Astrocyte (in vitro differentiated cells and primary cell): ENCODE results near the gene SH3RF2. TPM values are rescaled to one million over a fixed set of nuclear protein-coding genes. Genes with fewer than 3 reads are reported as not detected.

ENCODE experiments used
- DNase-seq: peaks from one replicate; pipeline ENCODE4 v3.0.0-alpha.2; 2010; ENCODE audit warnings: low read depth
- FAIRE-seq: peaks from 2 replicates; lab custom pipeline; 2011; peaks lifted over from hg19 to GRCh38; lab: Jason Lieb, UNC
- H2AFZ ChIP-seq: 2 replicates; pipeline ENCODE4 v1.6.0; 2012; ENCODE audit warnings: low read depth, low read length, inconsistent platforms
- H3K27ac ChIP-seq: 2 replicates; pipeline ENCODE4 v1.5.1; 2011; ENCODE audit warnings: low read depth, low read length, inconsistent platforms
- H3K27me3 ChIP-seq: 2 replicates; pipeline ENCODE4 v1.6.0; 2011; ENCODE audit warnings: low read length, inconsistent platforms; ENCODE audit not compliant: insufficient read depth
- H3K36me3 ChIP-seq: 2 replicates; pipeline ENCODE4 v1.5.1; 2011; ENCODE audit warnings: low read length, inconsistent platforms; ENCODE audit not compliant: insufficient read depth
- H3K4me1 ChIP-seq: 2 replicates; pipeline ENCODE4 v1.5.1; 2011; ENCODE audit warnings: low read length, inconsistent platforms; ENCODE audit not compliant: insufficient read depth
- H3K4me2 ChIP-seq: 2 replicates; pipeline ENCODE4 v1.6.0; 2012; ENCODE audit warnings: low read length, inconsistent platforms
- H3K4me3 ChIP-seq: 2 replicates; pipeline ENCODE4 v1.5.1; 2011; ENCODE audit warnings: low read depth, mild to moderate bottlenecking, low read length, inconsistent platforms; ENCODE audit not compliant: insufficient read depth
- H3K79me2 ChIP-seq: 2 replicates; pipeline ENCODE4 v1.6.0; 2012; ENCODE audit warnings: mild to moderate bottlenecking, low read length, inconsistent platforms; ENCODE audit not compliant: insufficient read depth
- H3K9ac ChIP-seq: 2 replicates; pipeline ENCODE4 v1.6.0; 2012; ENCODE audit warnings: mild to moderate bottlenecking, low read length, inconsistent platforms
- H3K9me3 ChIP-seq: 2 replicates; pipeline ENCODE4 v1.5.1; 2012; ENCODE audit warnings: low read depth, mild to moderate bottlenecking, low read length, inconsistent platforms; ENCODE audit not compliant: insufficient read depth
- H4K20me1 ChIP-seq: 2 replicates; pipeline ENCODE4 v1.6.0; 2012; ENCODE audit warnings: low read length, inconsistent platforms; ENCODE audit not compliant: insufficient read depth
- H3K27ac Mint-ChIP-seq: one replicate; pipeline ENCODE4 v1.8.0; 2021; ENCODE audit warnings: mild to moderate bottlenecking, mixed read lengths; ENCODE audit not compliant: unreplicated experiment
- H3K27me3 Mint-ChIP-seq: one replicate; pipeline ENCODE4 v1.8.0; 2021; ENCODE audit warnings: low read depth, mixed read lengths; ENCODE audit not compliant: unreplicated experiment
- H3K36me3 Mint-ChIP-seq: one replicate; pipeline ENCODE4 v1.8.0; 2021; ENCODE audit warnings: low read depth, mixed read lengths; ENCODE audit not compliant: unreplicated experiment
- H3K4me1 Mint-ChIP-seq: one replicate; pipeline ENCODE4 v1.8.0; 2021; ENCODE audit warnings: low read depth, mixed read lengths; ENCODE audit not compliant: unreplicated experiment
- H3K4me3 Mint-ChIP-seq: one replicate; pipeline ENCODE4 v1.8.0; 2021; ENCODE audit warnings: mild to moderate bottlenecking, moderate library complexity, mixed read lengths; ENCODE audit not compliant: unreplicated experiment
- H3K9me3 Mint-ChIP-seq: one replicate; pipeline ENCODE4 v1.8.0; 2021; ENCODE audit warnings: mild to moderate bottlenecking, mixed read lengths; ENCODE audit not compliant: unreplicated experiment
- EZH2 ChIP-seq: IDR thresholded peaks from 2 replicates; pipeline ENCODE4 v1.6.1; 2012; ENCODE audit warnings: mild to moderate bottlenecking, low read length, inconsistent platforms; ENCODE audit not compliant: insufficient read depth
- total RNA-seq: library from RNA; stranded (reverse); gene quantifications from 2 replicates; pipeline ENCODE4 v1.2.1, GENCODE V29; 2021
- TF ChIP-seq, protein P1 (sequence below): IDR thresholded peaks from 2 replicates; pipeline ENCODE4 v1.5.1; 2011; ENCODE audit warnings: low read depth, mild to moderate bottlenecking, inconsistent platforms, low read length, moderate library complexity; ENCODE audit not compliant: insufficient read depth

The SH3RF2 gene
- total RNA-seq, 1 donor from 2014 or later: 12.3 TPM

DNA sequence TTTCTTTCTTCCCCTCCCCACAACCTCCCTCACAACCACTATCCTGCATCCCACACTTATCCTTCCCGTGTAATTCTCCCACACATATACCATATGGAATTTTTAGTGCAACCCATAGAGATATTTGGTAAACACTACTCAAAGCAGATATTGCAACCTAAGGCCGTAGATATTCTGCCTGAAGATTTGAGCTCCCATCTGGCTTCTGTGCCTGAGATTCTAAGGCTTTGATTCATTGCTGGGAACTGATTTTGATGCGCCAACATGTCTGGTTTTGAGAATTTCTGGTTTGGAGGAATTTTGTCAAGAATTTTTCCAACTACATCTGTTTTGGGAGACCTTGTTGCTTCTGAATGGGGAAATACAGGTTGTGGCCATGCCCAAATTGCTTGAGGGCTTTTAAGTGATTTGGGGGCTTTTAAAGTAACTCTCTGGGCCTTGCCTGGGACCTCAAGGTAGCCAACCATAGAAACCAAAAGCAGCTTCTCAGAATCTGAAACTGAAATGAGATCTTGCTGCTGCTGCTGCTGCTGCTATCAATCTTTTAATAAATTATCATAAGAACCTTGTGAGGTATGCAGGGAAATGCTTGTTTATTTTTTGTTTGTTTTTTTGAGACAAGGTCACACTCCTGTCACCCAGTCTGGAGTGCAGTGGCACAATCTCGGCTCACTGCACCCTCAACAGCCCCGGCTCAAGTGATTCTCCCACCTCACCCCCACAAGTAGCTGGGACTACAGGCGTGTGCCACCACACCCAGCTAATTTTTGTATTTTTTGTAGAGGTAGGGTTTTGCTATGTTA lies 132.8 kb downstream of the SH3RF2 start:
- H3K9ac ChIP-seq: no peak overlapping the region
- Mint-ChIP-seq H3K9me3 (peaks cover 6% of the 10 kb centered on the region), H3K27me3 (no peaks in the 10 kb centered on the region), H3K36me3 (peaks cover 17% of the 10 kb centered on the region), H3K27ac (no peak overlapping the region), H3K4me1 (peaks cover 4% of the 10 kb centered on the region), H3K4me3 (no peak overlapping the region)
- H3K4me1 ChIP-seq: no peaks in the 10 kb centered on the region
- H3K4me3 ChIP-seq: no peak overlapping the region
- DNase-seq (no peak), FAIRE-seq (no peak)
- no peaks in the 10 kb centered on the region for H3K36me3 ChIP-seq
- no peaks in the 10 kb centered on the region for H3K79me2 ChIP-seq
- peaks cover 2% of the 10 kb centered on the region for H3K27me3 ChIP-seq
- TF ChIP-seq, protein P1, sequence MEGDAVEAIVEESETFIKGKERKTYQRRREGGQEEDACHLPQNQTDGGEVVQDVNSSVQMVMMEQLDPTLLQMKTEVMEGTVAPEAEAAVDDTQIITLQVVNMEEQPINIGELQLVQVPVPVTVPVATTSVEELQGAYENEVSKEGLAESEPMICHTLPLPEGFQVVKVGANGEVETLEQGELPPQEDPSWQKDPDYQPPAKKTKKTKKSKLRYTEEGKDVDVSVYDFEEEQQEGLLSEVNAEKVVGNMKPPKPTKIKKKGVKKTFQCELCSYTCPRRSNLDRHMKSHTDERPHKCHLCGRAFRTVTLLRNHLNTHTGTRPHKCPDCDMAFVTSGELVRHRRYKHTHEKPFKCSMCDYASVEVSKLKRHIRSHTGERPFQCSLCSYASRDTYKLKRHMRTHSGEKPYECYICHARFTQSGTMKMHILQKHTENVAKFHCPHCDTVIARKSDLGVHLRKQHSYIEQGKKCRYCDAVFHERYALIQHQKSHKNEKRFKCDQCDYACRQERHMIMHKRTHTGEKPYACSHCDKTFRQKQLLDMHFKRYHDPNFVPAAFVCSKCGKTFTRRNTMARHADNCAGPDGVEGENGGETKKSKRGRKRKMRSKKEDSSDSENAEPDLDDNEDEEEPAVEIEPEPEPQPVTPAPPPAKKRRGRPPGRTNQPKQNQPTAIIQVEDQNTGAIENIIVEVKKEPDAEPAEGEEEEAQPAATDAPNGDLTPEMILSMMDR: no peak
- TF ChIP-seq EZH2: no peak
- H3K27ac ChIP-seq: no peak overlapping the region
- no peaks in the 10 kb centered on the region for H3K9me3 ChIP-seq
- no peak overlapping the region for H2AFZ ChIP-seq
- H3K4me2 ChIP-seq: no peak overlapping the region
- no peaks in the 10 kb centered on the region for H4K20me1 ChIP-seq

DNA sequence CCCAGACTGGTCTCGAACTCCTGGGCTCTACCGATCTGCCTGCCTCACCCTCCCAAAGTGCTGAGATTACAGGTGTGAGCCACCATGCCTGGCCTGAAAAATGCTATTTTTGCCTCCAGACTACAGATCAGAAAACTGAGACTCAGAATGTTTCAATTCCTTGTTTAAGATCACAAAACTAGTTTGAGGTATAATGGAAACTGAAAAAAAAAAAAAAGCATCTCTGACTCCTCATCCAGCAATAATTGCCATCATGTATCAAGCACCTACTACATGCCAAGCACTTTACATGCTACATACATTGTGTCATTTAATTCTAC lies 133.4 kb downstream of the SH3RF2 start:
- Histone ChIP-seq H4K20me1 (no peaks in the 10 kb centered on the region), H3K9me3 (no peaks in the 10 kb centered on the region), H3K27ac (no peak overlapping the region), H3K27me3 (peaks cover 2% of the 10 kb centered on the region), H3K4me2 (no peak overlapping the region), H3K79me2 (no peaks in the 10 kb centered on the region), H2AFZ (no peak overlapping the region), H3K4me1 (no peaks in the 10 kb centered on the region), H3K36me3 (no peaks in the 10 kb centered on the region), H3K4me3 (no peak overlapping the region), H3K9ac (no peak overlapping the region)
- Mint-ChIP-seq H3K27ac (no peak overlapping the region), H3K4me1 (peaks cover 4% of the 10 kb centered on the region), H3K4me3 (no peak overlapping the region), H3K27me3 (peaks cover 4% of the 10 kb centered on the region), H3K36me3 (peaks cover 17% of the 10 kb centered on the region), H3K9me3 (peaks cover 6% of the 10 kb centered on the region)
- DNase-seq: no peak
- TF ChIP-seq, protein P1: no peak
- TF ChIP-seq EZH2: no peak
- no peak for FAIRE-seq

DNA sequence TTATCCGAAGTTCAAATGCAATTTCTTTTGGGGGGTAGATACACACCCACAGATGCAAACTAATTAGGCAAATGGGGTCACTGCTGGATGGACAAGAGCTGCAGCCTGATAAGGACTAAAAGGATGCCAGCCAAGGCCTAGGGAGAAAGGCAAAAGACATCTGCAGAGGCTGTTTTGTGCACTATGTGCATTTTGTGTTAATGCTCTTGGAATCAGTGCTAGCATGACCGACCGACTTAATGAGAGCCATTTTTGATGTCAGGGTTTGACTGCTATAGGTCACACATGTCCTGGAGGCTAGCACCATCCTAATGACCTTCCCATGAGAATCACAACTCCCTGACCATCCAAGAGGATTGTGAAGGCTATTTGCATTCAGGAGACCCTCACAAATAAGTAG lies 134.4 kb downstream of the SH3RF2 start:
- H3K9me3 Mint-ChIP-seq: peaks cover 2% of the 10 kb centered on the region
- no peak overlapping the region for H3K9ac ChIP-seq
- peaks cover 2% of the 10 kb centered on the region for H3K27me3 ChIP-seq
- no peaks in the 10 kb centered on the region for H3K4me1 ChIP-seq
- H3K4me3 ChIP-seq: no peak overlapping the region
- DNase-seq (no peak), FAIRE-seq (no peak)
- no peak overlapping the region for H3K27ac Mint-ChIP-seq
- H3K27me3 Mint-ChIP-seq: peaks cover 4% of the 10 kb centered on the region
- no peak overlapping the region for H3K4me3 Mint-ChIP-seq
- no peak overlapping the region for H3K27ac ChIP-seq
- H3K9me3 ChIP-seq: no peaks in the 10 kb centered on the region
- H4K20me1 ChIP-seq: no peaks in the 10 kb centered on the region
- peaks cover 4% of the 10 kb centered on the region for H3K4me1 Mint-ChIP-seq
- H3K79me2 ChIP-seq: no peaks in the 10 kb centered on the region
- no peak overlapping the region for H3K4me2 ChIP-seq
- no peaks in the 10 kb centered on the region for H3K36me3 ChIP-seq
- TF ChIP-seq, protein P1: no peak
- TF ChIP-seq EZH2: no peak
- no peak overlapping the region for H2AFZ ChIP-seq
- H3K36me3 Mint-ChIP-seq: peaks cover 17% of the 10 kb centered on the region
